Breast epithelium (tissue), 4 donors: Measurements from ENCODE around the gene CTNNA2. TPM values are rescaled to one million over a fixed set of nuclear protein-coding genes. Genes with fewer than 3 reads are reported as not detected.
A peak's percentile ranks its signal among the peaks of the same experiment; 100 is the strongest.

Experiments
- DNase-seq, 2 donors: peaks; one replicate each; pipeline ENCODE4 v3.0.0-alpha.2; 2019; ENCODE audit warnings: low spot score in 2 of 2
- H3K27ac ChIP-seq, 2 donors: fragments of 200-600 bp; sonication (generic) in 1 of 2; one replicate each; pipeline ENCODE4 v1.5.1; 2016 to 2019; ENCODE audit warnings: mild to moderate bottlenecking in 1 of 2
- H3K27me3 ChIP-seq, 2 donors: fragments of 200-600 bp; sonication (generic) in 1 of 2; one replicate each; pipeline versions ENCODE4 v1.5.1 to v1.6.0; 2017 to 2019; ENCODE audit warnings: control low read depth in 1 of 2, mild to moderate bottlenecking in 1 of 2
- H3K36me3 ChIP-seq: fragments of 200-600 bp; one replicate; pipeline ENCODE4 v1.5.1; 2019
- H3K4me1 ChIP-seq, 2 donors: fragments of 200-600 bp; sonication (generic); one replicate each; pipeline ENCODE4 v1.5.1; 2016 to 2019; ENCODE audit warnings: control low read depth in 1 of 2
- H3K4me3 ChIP-seq, 3 donors: fragments of 200-600 bp; sonication (generic); 1 replicate in 2 of 3; 2 replicates in 1 of 3; pipeline ENCODE4 v1.5.1; 2016 to 2019; ENCODE audit warnings: mild to moderate bottlenecking in 3 of 3, moderate library complexity in 2 of 3
- H3K9me3 ChIP-seq, 2 donors: fragments of 200-600 bp; sonication (generic) in 1 of 2; one replicate each; pipeline ENCODE4 v1.5.1; 2016 to 2019; ENCODE audit warnings: control low read depth in 1 of 2
- CTCF ChIP-seq, 3 donors: fragments of 450-650 bp; IDR thresholded peaks; one replicate each; pipeline ENCODE4 v1.5.1; 2016 to 2017; ENCODE audit warnings: antibody characterized with exemption in 3 of 3, mild to moderate bottlenecking in 3 of 3, moderate library complexity in 3 of 3
- POLR2A ChIP-seq: fragments of 450-650 bp; IDR thresholded peaks from one replicate; pipeline ENCODE4 v1.6.1; 2016; ENCODE audit warnings: antibody characterized with exemption, mild to moderate bottlenecking, moderate library complexity
- POLR2AphosphoS5 ChIP-seq, 3 donors: sonication (generic); formaldehyde crosslinking; IDR thresholded peaks; one replicate each; pipeline ENCODE4 v1.6.1; 2017; ENCODE audit warnings: antibody characterized with exemption in 3 of 3
- intact Hi-C: fragments of 100-400 bp; cut with DNase I; formaldehyde crosslinking; loops from one replicate; pipeline ENCODE4 v1.15.1; 2023; ENCODE audit warnings: low total_unique reads
- total RNA-seq, 3 donors: library from RNA; depleted of rRNA; stranded (reverse); fragments of >200 nt; gene quantifications; one replicate each; pipeline ENCODE4 v1.1.0, GENCODE V29; 2016

CTNNA2 gene
- total RNA-seq, 3 donors from 2014 or later: 0.16 TPM; not detected in 2

- no peaks in the 10 kb centered on the region for H3K9me3 ChIP-seq
- no peaks in the 10 kb centered on the region for H3K36me3 ChIP-seq
- intact Hi-C loops: no loop called here
- H3K27me3 ChIP-seq: no peaks in the 10 kb centered on the region
- no peak for DNase-seq
- H3K4me1 ChIP-seq: no peaks in the 10 kb centered on the region
- TF ChIP-seq POLR2AphosphoS5 (IDR thresholded peaks at IDR 0.05) (no peak), POLR2A (no peak), CTCF (IDR thresholded peaks at IDR 0.05) (no peak)
- H3K27ac ChIP-seq: no peak overlapping the region
- H3K4me3 ChIP-seq: no peak overlapping the region
Observed at GRCh38 chr2:80062298-80062697, 549.4 kb downstream of the CTNNA2 start.

- Histone ChIP-seq H3K27ac (no peak overlapping the region), H3K9me3 (no peaks in the 10 kb centered on the region), H3K27me3 (no peaks in the 10 kb centered on the region), H3K4me1 (no peaks in the 10 kb centered on the region), H3K4me3 (no peak overlapping the region), H3K36me3 (no peaks in the 10 kb centered on the region)
- no peak for DNase-seq
- TF ChIP-seq POLR2AphosphoS5 (IDR thresholded peaks at IDR 0.05): no peak
- no peak for TF ChIP-seq CTCF (IDR thresholded peaks at IDR 0.05)
- TF ChIP-seq POLR2A: no peak
- intact Hi-C loops: no loop called here
Observed at GRCh38 chr2:80068038-80068731, 555.3 kb downstream of the CTNNA2 start.

- Histone ChIP-seq H3K9me3 (no peaks in the 10 kb centered on the region), H3K4me3 (no peak overlapping the region), H3K27me3 (no peaks in the 10 kb centered on the region), H3K4me1 (no peaks in the 10 kb centered on the region), H3K27ac (no peak overlapping the region), H3K36me3 (no peaks in the 10 kb centered on the region)
- no peak for DNase-seq
- intact Hi-C loops: no loop called here
- TF ChIP-seq POLR2AphosphoS5 (IDR thresholded peaks at IDR 0.05) (no peak), CTCF (IDR thresholded peaks at IDR 0.05) (no peak), POLR2A (no peak)
Observed at GRCh38 chr2:80070587-80070986, 557.7 kb downstream of the CTNNA2 start.

GRCh38 chr2:80071941-80072340 is 559.1 kb downstream of the CTNNA2 start:
- no peaks in the 10 kb centered on the region for H3K9me3 ChIP-seq
- no peaks in the 10 kb centered on the region for H3K27me3 ChIP-seq
- no peak for DNase-seq
- TF ChIP-seq POLR2A (no peak), POLR2AphosphoS5 (IDR thresholded peaks at IDR 0.05) (no peak), CTCF (IDR thresholded peaks at IDR 0.05) (no peak)
- no peaks in the 10 kb centered on the region for H3K36me3 ChIP-seq
- H3K4me3 ChIP-seq: no peak overlapping the region
- H3K27ac ChIP-seq: no peak overlapping the region
- H3K4me1 ChIP-seq: no peaks in the 10 kb centered on the region
- intact Hi-C loops: no loop called here

- Histone ChIP-seq H3K27ac (no peak overlapping the region), H3K9me3 (no peaks in the 10 kb centered on the region), H3K27me3 (no peaks in the 10 kb centered on the region), H3K36me3 (no peaks in the 10 kb centered on the region), H3K4me3 (no peak overlapping the region), H3K4me1 (no peaks in the 10 kb centered on the region)
- TF ChIP-seq POLR2AphosphoS5 (IDR thresholded peaks at IDR 0.05): no peak
- TF ChIP-seq CTCF (IDR thresholded peaks at IDR 0.05): peak in 2 of 3 donors; percentile 27 to 41
- no peak for DNase-seq
- intact Hi-C loops: no loop called here
Observed at GRCh38 chr2:80073134-80073561, 560.3 kb downstream of the CTNNA2 start.
